Heart right ventricle (tissue), 16 donors: ENCODE data around the gene REM1. TPM values are rescaled to one million over a fixed set of nuclear protein-coding genes. Genes with fewer than 3 reads are reported as not detected.
A peak's percentile ranks its signal among the peaks of the same experiment; 100 is the strongest.

ENCODE experiments used
- ATAC-seq, 8 donors: fragments of 200-7000 bp; cut with Tn5 transposase; one replicate each; pipeline ENCODE4 v1.9.1; 2020; ENCODE audit warnings: mild to moderate bottlenecking in 8 of 8, moderate library complexity in 8 of 8, moderate number of reproducible peaks in 1 of 8
- DNase-seq, 2 donors: peaks; one replicate each; pipeline ENCODE4 v3.0.0-alpha.2; 2020
- H3K27ac ChIP-seq, 10 donors: fragments of 200-600 bp; sonication (generic) in 2 of 10; one replicate each; pipeline versions ENCODE4 v1.5.0 to v1.8.0; 2020 to 2022; ENCODE audit warnings: mild to moderate bottlenecking in 3 of 10
- H3K27me3 ChIP-seq, 7 donors: fragments of 200-600 bp; one replicate each; pipeline ENCODE4 v1.8.0; 2021 to 2022; ENCODE audit warnings: mild to moderate bottlenecking in 2 of 7
- H3K36me3 ChIP-seq, 9 donors: fragments of 200-600 bp; sonication (generic) in 1 of 9; one replicate each; pipeline versions ENCODE4 v1.5.0 to v1.8.0; 2020 to 2022; ENCODE audit warnings: mild to moderate bottlenecking in 2 of 9
- H3K4me1 ChIP-seq, 9 donors: fragments of 200-600 bp; sonication (generic) in 1 of 9; one replicate each; pipeline versions ENCODE4 v1.5.0 to v1.8.0; 2020 to 2022; ENCODE audit warnings: mild to moderate bottlenecking in 4 of 9
- H3K4me3 ChIP-seq, 10 donors: fragments of 200-600 bp; sonication (generic) in 2 of 10; one replicate each; pipeline versions ENCODE4 v1.5.0 to v1.8.0; 2020 to 2022; ENCODE audit warnings: mild to moderate bottlenecking in 7 of 10, moderate library complexity in 2 of 10
- H3K9me3 ChIP-seq, 11 donors: fragments of 200-600 bp in 10 of 11; sonication (generic) in 2 of 11; one replicate each; pipeline versions ENCODE4 v1.5.0 to v1.8.0; 2013 to 2022; ENCODE audit warnings: mild to moderate bottlenecking in 2 of 11, control low read depth in 1 of 11, moderate library complexity in 1 of 11
- WGBS, 2 donors: extraction: QIAGEN DNeasy Blood & Tissue Kit; methylation state at CpG; one replicate each; pipeline ENCODE4 v1.1.7; 2013; ENCODE audit warnings: inconsistent platforms in 1 of 2; 5-methylcytosine and 5-hydroxymethylcytosine counted together
- intact Hi-C, 10 donors: fragments of 100-400 bp; cut with DNase I; formaldehyde crosslinking; loops; one replicate each; pipeline versions ENCODE4 v1.11.1 to v1.14.2; 2022
- polyA plus RNA-seq, 2 donors: library from polyadenylated mRNA; stranded (reverse); fragments of 200-250 nt; gene quantifications; one replicate each; pipeline ENCODE4 v1.2.3, GENCODE V29; 2013
- total RNA-seq, 10 donors: library from RNA; stranded (reverse); fragmentation: NEBNext Ultra II Directional in 3 of 10; extraction: Animal tissue kit (Norgen Biotek cat#: 25700) in 3 of 10; gene quantifications; one replicate each; pipeline versions ENCODE4 v1.2.1 to v1.2.4, GENCODE V29; 2021 to 2023
- TF ChIP-seq, protein P1 (sequence below), 9 donors: fragments of 200-600 bp; sonication (generic) in 2 of 9; IDR thresholded peaks; one replicate each; pipeline versions ENCODE4 v1.5.0 to v1.8.0; 2021 to 2022; ENCODE audit warnings: antibody characterized with exemption in 9 of 9, mild to moderate bottlenecking in 5 of 9, moderate library complexity in 1 of 9
- donor health status: Arrhythmogenic right ventricular cardiomyopathy.
- donor health status: ischemic (EF 13 %, LVEDD 7.1; RV severe dilation, severe dysfunction).
- donor health status: healthy with polysubstance abuse.
- donor health status: DM: no; HTN: yes; CAD: no.
- donor health status: DM: no; HTN: no; CAD: no.
- donor health status: ischemic (EF 25% LVEDD 6.9; RV normal size, moderate dysfunction).
- donor health status: ischemic (EF 25% LVEDD 5.7; RV mildly dilated, moderate dysfunction).
- donor health status: healthy.
- donor health status: DM: yes; HTN: yes; CAD: no.
- donor health status: Ischemic cardiomyopathy.
- donor health status: ischemic (EF 35%, LVEDD 5.7; RV mildly dilated, moderate dysfunction).
- donor health status: nonischemic (EF 11% LVEDD 7.7; RV severe dilation, severe dysfunction).
- donor health status: DM: yes; HTN: yes; CAD: no.
- donor health status: PGD.
- donor health status: ischemic (EF 29% LVEDD 5.4; RV normal size, mild dysfunction).
- donor health status: nonischemic (EF 23%, LVEDD 6.1; RV moderate dilation, normal function).

REM1 gene
- total and polyA plus RNA-seq, 12 donors = 0.60 to 7.2 (median 1.5) TPM

DNA sequence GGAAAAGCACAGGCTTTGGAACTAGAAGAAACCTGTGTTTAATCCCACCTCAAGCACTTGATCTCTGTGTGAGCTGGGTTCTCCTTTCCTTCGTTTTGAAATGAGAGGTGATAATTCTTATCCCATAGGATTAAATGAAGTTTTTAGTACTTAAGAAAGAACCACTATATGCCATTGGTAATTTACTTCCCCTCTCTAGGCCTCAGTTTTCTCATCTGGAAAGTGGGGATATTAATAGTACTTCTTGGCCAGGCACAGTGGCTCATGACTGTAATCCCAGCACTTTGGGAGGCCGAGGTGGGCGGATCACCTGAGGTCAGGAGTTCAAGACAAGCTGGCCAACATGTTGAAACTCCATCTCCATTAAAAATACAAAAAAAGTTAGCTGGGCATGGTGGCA lies 14.1 kb downstream of the REM1 start:
- H3K27ac ChIP-seq = no peak overlapping the region
- peaks cover 0 to 20% (median 8%) of the 10 kb centered on the region in 7 donors for H3K27me3 ChIP-seq
- WGBS, 2 donors = 78 to 82% methylated on average over 3 of the region's 3 CpGs
- ATAC-seq = no peak
- peaks cover 0 to 36% (median 10%) of the 10 kb centered on the region in 9 donors for H3K4me1 ChIP-seq
- no peak overlapping the region for H3K4me3 ChIP-seq
- TF ChIP-seq, protein P1, sequence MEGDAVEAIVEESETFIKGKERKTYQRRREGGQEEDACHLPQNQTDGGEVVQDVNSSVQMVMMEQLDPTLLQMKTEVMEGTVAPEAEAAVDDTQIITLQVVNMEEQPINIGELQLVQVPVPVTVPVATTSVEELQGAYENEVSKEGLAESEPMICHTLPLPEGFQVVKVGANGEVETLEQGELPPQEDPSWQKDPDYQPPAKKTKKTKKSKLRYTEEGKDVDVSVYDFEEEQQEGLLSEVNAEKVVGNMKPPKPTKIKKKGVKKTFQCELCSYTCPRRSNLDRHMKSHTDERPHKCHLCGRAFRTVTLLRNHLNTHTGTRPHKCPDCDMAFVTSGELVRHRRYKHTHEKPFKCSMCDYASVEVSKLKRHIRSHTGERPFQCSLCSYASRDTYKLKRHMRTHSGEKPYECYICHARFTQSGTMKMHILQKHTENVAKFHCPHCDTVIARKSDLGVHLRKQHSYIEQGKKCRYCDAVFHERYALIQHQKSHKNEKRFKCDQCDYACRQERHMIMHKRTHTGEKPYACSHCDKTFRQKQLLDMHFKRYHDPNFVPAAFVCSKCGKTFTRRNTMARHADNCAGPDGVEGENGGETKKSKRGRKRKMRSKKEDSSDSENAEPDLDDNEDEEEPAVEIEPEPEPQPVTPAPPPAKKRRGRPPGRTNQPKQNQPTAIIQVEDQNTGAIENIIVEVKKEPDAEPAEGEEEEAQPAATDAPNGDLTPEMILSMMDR (IDR thresholded peaks at IDR 0.05) = no peak
- intact Hi-C loops = no loop called here
- DNase-seq = no peak
- H3K9me3 ChIP-seq = no peaks in the 10 kb centered on the region
- no peaks in the 10 kb centered on the region for H3K36me3 ChIP-seq

DNA sequence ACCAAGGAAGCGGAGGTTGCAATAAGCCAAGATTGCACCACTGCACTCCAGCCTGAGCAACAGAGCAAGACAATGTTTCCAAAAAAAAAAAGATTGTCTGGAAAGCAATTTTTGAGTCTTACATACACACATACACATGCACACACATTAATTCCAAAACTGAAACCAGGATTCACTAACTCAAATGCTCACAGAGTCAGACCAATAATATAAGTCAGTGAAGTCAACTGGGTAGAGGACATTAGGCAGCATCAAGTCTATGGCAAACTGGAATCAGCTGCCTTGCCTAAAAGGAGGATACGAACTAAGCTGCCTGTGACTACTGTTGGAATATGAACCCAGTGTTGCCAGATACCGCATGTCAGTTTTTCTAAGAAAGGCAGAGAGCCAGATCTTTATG lies 15.7 kb downstream of the REM1 start:
- intact Hi-C loops = no loop called here
- no peak for ATAC-seq
- WGBS, 2 donors = 93 to 96% methylated on average over 3 of the region's 3 CpGs

DNA sequence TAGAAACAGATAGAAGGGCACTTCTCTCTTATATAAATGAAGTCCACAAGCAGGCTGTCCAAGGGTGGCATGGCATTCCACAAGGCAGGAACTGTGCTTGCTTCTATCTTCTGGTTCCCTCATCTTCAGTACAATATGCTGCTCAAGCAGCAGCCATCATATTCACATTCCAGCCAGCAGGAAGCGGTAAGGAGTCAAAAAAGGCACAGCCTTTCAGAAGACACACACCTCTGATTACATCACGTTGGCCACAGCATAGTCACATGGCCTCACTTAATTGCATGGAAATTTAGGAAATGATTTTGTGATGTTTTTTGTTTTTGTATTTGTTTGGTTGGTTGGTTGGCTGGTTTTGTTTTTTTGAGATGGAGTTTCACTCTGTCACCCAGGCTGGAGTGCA lies 19.0 kb downstream of the REM1 start:
- no peak for ATAC-seq
- no peak for DNase-seq
- no peaks in the 10 kb centered on the region for H3K9me3 ChIP-seq
- no peaks in the 10 kb centered on the region for H3K36me3 ChIP-seq
- WGBS, 2 donors = 50 to 54% methylated on average over 2 of the region's 2 CpGs
- TF ChIP-seq, protein P1 (IDR thresholded peaks at IDR 0.05) = peak in 5 of 9 donors; percentile 8 to 43 (median 22)
- H3K4me3 ChIP-seq = no peak overlapping the region
- H3K27ac ChIP-seq = no peak overlapping the region
- H3K27me3 ChIP-seq = peaks cover 0 to 14% (median 7%) of the 10 kb centered on the region in 7 donors
- intact Hi-C loops = no loop called here
- peaks cover 0 to 36% (median 19%) of the 10 kb centered on the region in 9 donors for H3K4me1 ChIP-seq

More for the DNA sequence above, 15.7 kb downstream of the REM1 start:
- TF ChIP-seq, protein P1 (IDR thresholded peaks at IDR 0.05) = no peak
- peaks cover 0 to 32% (median 9%) of the 10 kb centered on the region in 9 donors for H3K4me1 ChIP-seq
- H3K27ac ChIP-seq = no peak overlapping the region
- H3K4me3 ChIP-seq = no peak overlapping the region
- peaks cover 0 to 11% (median 3%) of the 10 kb centered on the region in 7 donors for H3K27me3 ChIP-seq
- DNase-seq = no peak
- no peaks in the 10 kb centered on the region for H3K9me3 ChIP-seq
- no peaks in the 10 kb centered on the region for H3K36me3 ChIP-seq

DNA sequence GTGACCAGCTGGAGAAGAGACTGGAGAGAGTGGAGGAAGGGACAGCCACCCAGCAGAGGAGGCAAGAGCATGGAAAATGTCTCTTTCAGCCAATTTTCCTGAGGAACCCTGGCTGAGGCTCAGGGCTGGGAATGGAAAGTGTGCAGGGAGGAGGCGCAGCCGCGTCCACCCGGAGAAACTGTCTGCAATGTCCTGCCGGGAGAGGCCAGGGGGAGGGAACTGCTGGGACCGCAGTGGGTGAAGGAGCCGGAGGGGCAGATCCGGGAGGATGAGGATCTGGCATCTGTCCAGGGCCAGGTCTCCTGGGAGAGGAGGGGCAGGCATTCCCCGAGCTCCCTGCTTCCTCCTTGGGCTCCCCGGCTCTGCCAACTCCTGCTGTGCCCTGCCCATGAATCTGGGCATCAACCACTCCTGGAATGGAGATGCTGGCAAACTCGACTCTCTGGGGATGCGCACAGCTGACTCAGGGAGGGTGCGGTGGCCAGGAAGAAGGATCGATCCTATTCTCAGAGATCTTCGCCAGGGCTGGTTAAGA lies 21.7 kb downstream of the REM1 start:
- H3K36me3 ChIP-seq = no peaks in the 10 kb centered on the region
- WGBS, 2 donors = 24 to 26% methylated on average over 15 of the region's 15 CpGs
- peaks cover 0 to 14% (median 7%) of the 10 kb centered on the region in 7 donors for H3K27me3 ChIP-seq
- H3K4me1 ChIP-seq = peaks cover 0 to 36% (median 19%) of the 10 kb centered on the region in 9 donors
- H3K9me3 ChIP-seq = no peaks in the 10 kb centered on the region
- H3K4me3 ChIP-seq = peak overlapping the region in 2 of 10 donors; percentile 7 to 19
- ATAC-seq (peak; percentile 87 to 94 (median 92)), DNase-seq (peak; percentile 84 to 89)
- intact Hi-C loops = no loop called here
- TF ChIP-seq, protein P1 (IDR thresholded peaks at IDR 0.05) = no peak
- H3K27ac ChIP-seq = peak overlapping the region; percentile 56 to 85 (median 75)
